GM19099 (cell line): ENCODE measurements around the gene PGGHG.

Experiments used
- POLR2A ChIP-seq: IDR thresholded peaks from 3 replicates; pipeline ENCODE4 v1.6.1; 2011; ENCODE audit warnings: low read depth; ENCODE audit not compliant: insufficient read length; ENCODE audit errors: extremely low read depth

The PGGHG gene

DNA sequence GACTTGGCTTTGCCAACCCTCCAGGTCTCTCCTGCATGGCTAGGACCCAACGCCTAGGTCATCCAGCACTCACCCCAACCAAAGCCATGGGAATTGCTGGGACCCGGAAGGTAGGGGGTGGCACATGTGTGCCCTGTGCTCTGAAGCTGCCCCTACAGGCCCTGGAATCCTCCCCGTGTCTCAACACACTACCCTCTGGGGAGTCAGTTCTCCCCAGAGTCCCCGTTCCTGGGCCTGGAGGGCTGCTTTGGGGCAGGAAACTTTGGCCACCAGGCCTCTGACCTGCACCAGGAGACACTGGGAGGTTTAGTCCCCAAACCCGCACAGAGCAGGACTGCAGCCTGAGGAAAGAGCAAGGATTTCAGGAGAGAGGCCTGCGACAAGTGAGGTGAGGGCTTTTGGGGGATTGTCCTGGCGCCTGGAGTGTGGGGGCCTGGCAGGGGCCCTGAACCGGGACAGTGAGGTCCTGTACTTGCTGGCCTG lies 24.4 kb downstream of the PGGHG start:
- TF ChIP-seq POLR2A, result no peak

DNA sequence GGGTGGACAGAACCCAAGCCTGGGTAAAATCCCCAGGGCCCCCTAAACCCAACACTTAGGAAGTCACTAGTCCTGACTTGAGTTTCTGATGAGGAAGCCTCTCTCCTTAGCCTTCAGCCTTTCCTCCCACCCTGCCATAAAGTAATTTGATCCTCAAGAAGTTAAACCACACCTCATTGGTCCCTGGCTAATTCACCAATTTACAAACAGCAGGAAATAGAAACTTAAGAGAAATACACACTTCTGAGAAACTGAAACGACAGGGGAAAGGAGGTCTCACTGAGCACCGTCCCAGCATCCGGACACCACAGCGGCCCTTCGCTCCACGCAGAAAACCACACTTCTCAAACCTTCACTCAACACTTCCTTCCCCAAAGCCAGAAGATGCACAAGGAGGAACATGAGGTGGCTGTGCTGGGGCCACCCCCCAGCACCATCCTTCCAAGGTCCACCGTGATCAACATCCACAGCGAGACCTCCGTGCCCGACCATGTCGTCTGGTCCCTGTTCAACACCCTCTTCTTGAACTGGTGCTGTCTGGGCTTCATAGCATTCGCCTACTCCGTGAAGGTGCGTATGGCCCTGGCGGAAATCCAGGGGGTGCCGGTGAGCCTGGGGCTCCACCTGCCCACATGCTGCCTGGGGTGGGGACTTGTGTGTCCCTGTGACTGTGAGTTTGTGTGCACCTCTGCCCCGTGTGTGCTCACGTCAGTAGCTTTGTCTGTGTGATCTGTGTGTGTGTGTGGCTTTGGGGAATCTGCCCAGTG lies 25.0 kb downstream of the PGGHG start, which contains the start of gene IFITM1:
TSS of gene IFITM1 (plus strand) at position 254 of the 767 bp plus-strand sequence. CDS start at position 385, 131 bp downstream.
- TF ChIP-seq POLR2A, result peak; percentile 96

DNA sequence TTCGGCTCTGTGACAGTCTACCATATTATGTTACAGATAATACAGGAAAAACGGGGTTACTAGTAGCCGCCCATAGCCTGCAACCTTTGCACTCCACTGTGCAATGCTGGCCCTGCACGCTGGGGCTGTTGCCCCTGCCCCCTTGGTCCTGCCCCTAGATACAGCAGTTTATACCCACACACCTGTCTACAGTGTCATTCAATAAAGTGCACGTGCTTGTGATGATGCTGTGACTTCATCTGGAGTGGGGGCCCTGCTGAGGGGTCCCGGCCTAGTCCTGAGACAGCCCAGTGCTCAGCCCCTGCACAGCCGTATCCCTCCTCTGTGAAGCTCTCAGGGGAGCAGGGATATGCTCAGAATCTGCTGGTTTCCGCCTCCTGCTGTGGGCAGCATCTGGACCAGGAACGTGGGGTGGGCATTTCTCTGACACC lies 26.1 kb downstream of the PGGHG start:
- TF ChIP-seq POLR2A, result peak; percentile 23

DNA sequence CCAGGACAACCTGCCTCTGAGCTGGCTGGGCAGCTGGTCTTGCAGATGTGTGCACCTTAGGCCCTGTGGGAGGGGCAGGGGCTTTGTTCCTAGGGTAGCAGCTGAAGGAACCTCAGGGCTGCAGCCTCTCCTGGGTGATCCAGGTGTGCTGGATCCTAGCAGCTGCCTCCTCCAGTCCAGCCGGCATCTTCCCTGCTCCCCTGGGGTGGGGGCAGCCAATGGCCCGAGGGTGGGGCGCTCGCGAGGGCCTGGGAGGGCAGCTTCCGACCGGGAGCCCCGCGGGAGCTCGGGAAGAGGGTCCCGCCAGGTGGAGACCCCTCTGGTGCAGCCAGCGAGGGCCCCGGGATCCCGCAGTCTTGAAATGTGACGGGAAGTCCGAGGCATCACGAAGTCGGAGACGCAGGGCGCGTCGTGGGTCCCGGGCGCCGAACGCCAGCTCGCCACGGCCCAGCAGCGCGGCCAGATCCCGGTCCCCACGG lies 26.6 kb downstream of the PGGHG start:
- TF ChIP-seq POLR2A, result peak; percentile 4

DNA sequence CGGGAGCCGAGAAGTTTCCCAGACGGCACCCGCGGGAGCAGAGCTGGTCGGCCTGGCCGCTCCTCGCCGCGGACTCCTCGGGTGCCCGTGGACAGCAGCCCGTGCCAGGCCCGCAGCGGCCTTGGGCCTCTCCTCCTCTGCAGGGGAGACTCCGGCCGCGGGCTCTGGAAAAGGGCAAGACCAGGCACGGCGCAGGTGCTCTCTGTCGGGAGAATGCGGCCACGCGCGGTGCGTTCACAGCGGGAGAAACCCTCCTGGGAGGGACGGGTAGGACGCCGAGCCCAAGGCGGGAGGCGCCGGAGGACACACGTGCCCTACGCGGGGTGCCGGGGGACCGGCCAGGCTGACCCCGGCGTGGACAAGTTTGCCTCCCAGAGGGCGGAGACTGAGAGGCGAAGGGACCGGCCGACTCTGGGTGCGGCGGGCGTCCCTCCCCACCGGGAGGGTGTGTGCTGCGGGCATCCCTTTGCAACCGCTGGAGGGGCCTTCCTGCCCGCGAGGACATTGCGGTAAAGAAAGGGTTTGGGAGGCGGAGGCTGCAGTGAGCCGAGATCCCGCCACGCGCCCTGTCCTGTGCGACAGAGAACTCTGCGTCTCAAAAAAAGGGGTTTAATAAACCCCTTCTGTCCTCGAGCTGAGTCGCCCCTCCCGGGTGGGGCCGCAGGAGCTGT lies 27.2 kb downstream of the PGGHG start:
- no peak for TF ChIP-seq POLR2A

DNA sequence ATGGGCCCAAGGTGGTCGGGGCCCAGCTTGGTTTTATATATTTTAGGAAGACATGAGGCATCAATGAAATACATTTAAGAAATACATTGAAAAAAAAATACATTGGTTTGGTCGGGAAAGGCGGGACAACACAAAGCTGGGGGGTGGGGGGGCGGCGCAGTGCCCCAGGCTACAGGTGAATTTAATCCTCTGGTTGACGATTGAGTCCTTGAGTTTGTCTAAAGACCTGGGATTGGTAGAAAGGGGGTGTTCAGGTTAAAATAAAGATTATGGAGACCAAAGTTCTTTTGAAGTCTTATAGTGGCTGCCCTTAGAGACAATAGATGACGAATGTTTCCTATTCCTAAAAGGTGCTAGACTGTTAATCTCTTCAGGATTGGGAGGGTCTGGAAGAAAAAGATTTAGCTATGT lies 28.0 kb downstream of the PGGHG start:
- TF ChIP-seq POLR2A, result no peak

DNA sequence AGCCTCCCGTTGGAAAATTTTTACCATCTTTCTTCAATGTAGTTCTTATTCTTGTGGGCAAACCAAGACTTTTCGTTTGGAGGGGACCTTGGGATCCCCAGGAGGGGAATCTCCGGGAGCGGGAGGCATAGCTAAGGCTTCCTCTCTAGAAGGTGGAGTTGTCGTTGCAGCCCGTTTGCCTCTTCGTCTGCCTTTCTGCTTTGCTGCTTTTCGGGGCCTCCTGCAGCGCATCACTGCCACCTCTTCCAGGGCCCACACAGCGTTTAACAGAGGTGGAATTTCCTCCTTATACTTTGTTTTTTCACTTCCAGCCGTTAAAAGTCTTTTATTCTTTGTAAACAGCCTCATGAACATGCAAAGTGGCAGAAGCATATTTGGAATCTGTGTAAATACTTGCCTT lies 35.2 kb downstream of the PGGHG start:
- TF ChIP-seq POLR2A, result no peak

DNA sequence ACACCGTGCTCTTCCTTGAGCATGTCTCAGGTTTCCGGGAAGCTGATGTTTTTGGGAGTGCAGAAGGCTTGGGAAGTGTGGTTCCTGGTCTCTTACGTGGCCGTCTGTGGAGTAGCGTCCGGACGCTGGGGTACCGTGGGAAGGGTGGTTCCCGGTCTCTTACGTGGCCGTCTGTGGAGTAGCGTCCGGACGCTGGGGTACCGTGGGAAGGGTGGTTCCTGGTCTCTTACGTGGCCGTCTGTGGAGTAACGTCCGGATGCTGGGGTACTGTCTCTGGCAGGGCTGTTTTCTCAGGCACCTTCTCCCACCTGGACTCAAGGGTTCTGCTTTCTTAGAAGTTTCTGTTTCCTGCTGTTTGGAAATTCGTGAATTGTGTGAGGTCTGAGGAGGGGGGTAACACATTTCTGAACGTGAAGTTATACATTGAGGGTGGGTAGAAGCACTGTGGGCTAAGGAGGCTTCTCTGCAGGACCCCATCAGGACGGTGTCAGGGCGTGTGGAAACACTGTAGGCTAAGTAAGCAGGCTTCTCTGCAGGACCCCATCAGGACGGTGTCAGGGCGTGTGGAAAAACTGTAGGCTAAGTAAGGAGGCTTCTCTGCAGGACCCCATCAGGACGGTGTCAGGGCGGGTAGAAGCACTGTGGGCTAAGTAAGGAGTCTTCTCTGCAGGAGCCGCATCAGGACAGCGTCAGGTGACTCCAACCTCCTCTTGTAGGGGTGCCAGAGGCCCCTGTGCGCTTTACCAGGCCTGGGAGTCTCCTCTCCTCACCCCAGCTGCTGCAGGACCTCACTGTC lies 37.1 kb downstream of the PGGHG start:
- TF ChIP-seq POLR2A, result no peak

DNA sequence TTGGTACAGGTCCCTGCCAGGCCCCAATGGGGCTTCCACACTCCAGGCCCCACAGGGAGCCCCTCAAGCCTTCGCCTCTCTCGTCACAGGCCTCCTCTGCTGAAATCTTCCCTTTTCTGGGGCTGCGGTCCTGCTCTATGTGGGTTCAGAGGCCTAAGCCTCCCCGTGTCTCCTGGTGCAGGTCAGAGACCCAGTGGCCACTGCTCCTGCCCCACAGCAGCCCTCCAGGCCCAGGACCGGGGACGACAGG lies 37.6 kb downstream of the PGGHG start:
- no peak for TF ChIP-seq POLR2A

DNA sequence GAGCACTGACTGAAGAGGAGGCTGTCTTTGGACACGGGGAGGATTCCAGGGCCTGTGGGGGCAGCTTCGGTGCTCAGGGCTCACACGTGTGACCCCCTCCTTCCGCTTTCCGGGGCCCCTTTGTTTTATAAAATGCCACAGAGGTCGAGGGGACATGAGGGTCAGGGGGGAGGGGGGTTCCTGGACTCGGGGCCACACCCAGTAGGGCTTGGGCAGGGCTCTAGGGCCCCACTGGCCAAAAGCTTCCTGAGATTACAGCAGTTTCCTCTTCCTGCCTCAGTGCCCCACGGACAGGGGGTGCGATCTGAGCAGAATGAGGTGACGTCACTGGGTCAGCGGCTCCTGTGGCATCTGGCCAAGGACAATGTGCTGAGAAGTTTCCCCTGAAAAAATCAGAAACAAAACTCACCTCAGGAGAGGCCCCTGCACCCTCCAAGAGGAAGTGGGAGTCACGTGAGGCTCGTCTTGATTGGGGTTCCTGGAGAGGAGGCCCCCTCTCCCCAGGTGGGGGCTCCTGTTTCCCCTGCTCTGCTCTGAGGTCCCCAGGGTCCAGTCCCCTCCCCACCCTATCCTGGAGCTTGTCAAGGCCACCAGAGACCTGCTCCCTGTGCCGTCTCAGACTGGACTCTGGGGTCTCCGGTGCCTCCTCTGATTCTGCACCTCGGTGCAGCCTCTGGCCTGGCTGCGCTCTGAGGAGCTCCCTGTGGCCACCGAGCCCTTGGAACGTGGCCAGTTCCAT lies 38.1 kb downstream of the PGGHG start:
- peak; percentile 55 for TF ChIP-seq POLR2A

DNA sequence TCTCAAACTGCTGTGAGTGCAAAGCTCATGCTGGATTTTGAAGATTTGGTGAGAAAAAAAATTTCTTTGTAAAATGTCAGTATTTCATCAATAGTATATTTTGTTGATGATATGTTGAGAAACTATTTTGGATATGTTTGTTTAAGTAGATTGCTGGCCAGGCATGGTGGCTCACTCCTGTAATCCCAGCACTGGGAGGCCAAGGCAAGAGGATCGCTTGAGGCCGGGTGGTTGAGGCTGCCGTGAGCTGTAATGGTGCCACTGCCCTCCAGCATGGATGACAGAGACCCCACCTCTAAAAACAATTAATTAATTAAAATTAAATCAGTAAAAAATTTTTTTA lies 38.6 kb downstream of the PGGHG start:
- no peak for TF ChIP-seq POLR2A

DNA sequence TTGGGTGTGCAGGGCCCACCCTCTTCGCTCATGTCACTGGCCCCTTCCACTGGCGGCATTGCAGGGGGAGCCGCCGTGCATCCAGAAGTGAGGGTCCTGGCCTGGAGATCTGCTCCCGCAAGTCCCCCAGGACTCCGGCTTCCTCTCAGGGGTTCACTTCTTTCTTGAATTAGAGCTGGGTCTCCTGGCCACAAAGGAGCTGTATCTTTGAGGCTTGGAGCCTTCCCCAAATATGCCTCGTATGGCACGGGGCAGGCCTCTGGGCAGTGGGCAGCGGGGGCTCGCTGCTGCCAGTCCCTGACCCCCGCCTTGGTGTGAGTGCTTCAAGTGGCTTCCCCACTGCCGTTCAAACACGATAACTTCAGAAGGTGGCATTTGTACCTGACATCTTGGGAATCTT lies 39.1 kb downstream of the PGGHG start:
- TF ChIP-seq POLR2A, result no peak

DNA sequence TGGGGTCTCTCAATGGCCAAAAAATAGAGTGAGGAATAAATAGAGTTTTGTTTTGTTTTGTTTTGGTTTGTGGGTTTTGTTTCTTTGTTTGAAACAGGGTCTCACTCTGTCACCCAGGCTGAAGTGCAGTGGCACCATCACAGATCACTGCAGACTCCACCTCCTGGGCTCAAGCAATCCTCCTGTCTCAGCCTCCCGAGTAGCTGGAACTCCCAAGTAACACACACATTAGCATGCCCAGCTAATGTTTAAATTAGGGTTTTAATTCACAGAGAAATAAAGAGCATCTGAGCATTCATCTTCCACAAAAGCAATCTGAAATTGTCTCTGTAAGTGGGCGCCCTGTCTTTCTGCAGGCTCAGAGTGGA lies 40.9 kb downstream of the PGGHG start:
- TF ChIP-seq POLR2A, result no peak

DNA sequence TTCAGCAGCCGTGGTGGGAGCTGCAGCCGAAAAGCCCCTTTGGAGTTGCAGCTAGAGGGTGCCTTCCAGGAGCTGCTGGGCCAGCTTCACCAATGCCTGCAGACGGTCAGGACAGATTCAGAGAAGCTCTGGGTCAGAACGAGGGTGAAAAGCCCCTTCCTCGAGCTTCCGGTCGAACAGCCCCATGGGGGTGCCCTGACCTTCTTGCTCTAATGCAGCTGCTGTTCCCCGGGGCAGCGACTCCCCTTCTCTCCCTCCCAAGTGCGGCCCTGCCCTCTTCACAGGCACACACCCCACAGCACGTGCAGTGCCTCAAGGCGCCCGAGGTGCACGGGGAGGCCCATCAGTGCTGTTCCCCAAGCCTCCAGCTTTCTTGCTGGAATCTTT lies 41.4 kb downstream of the PGGHG start:
- TF ChIP-seq POLR2A, result no peak

DNA sequence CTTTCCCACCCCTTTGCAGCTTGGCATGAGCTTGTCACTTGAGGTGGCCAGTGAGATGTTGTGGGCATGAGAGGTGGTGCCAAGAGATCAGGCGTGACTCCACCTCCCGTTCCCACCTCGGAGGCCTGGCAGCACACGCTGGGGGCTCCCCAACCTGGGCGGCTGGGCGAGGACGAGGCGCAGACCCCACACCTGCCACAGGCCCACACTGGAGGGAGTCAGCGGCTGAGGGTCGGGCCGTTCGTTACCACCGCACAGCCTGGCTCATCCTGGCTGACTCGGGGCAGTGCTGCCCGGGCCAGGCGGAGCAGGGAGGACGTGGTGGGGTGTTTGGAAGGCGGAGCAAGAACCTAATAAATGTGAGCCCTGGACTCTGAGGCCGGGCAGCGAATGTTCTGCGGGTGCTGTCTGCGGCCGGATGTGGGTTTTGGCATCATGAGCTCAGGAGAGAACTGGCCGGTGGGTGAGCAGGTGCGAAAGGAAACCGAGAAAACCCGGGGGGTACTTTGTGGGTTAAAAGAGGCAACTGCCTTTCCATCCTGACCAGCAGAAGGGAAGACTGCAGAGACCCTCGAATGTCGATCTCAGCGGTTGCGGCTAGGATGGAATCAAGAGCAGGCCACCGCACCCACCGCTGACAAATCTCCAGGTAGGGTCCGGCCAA lies 41.9 kb downstream of the PGGHG start:
- TF ChIP-seq POLR2A, result no peak

DNA sequence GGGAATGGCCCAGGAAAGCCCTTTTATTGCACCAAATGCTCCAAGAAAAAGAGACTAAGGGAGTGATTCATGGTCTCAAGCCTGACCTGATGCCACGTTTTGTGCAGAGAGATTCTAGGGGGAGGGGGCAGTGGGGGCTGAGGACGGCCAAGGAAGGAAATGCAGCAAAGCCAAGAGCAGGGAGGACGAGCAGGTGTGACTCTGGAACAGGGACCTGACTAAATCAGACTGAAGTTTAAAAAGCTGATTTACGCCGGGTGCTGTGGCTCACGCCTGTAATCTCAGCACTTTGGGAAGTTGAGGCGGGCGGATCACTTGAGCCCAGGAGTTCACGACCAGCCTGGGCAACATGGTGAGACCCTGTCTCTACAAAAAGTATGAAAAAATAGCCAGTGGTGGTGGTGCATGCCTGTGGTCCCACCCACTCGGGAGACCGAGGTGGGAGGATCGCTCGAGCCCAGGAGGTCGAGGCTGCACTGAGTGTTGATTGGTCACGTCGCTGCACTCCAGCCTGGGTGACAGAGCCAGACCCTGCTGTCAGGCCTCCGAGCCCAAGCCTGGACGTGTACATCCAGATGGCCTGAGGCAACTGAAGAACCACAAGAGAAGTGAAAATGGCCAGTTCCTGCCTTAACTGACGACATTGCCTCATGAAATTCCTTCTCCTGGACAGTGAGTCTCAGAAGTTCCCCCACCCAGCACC lies 42.6 kb downstream of the PGGHG start:
- TF ChIP-seq POLR2A, result no peak
